CD4-positive, alpha-beta memory T cell (primary cell): ENCODE results near the gene TXLNG. TPM values are rescaled to one million over a fixed set of nuclear protein-coding genes. Genes with fewer than 3 reads are reported as not detected.
"Not testable (repeated sequence)": the region's sequence is repeated elsewhere in the genome, so short reads cannot be mapped to it uniquely, and the experiment has no call there.

Experiments
- CTCF ChIA-PET: fragments of 350-600 bp; sonication (Branson Sonifier 250); formaldehyde crosslinking; loops from one replicate; lab custom pipeline; 2021; ENCODE audit warnings: inconsistent platforms; ENCODE audit not compliant: partially characterized antibody; lab: Charles Lee
- POLR2A ChIA-PET: fragments of 350-600 bp; sonication (Branson Sonifier 250); formaldehyde crosslinking; loops from one replicate; lab custom pipeline; 2021; ENCODE audit not compliant: partially characterized antibody; lab: Charles Lee
- DNase-seq, 5 donors: peaks; one replicate each; pipeline versions ENCODE4 v3.0.0 to v3.0.0-alpha.2; 2020 to 2022; ENCODE audit warnings: mixed read lengths in 1 of 5
- H3K27ac ChIP-seq: one replicate; pipeline ENCODE4 v1.7.0; 2013; ENCODE audit warnings: low read depth, low read length
- H3K27me3 ChIP-seq: 2 replicates; pipeline ENCODE4 v1.7.0; 2013; ENCODE audit warnings: mild to moderate bottlenecking, low read length, moderate library complexity; ENCODE audit not compliant: insufficient read depth
- H3K36me3 ChIP-seq: 2 replicates; pipeline ENCODE4 v1.7.0; 2013; ENCODE audit warnings: mild to moderate bottlenecking, low read length, moderate library complexity; ENCODE audit not compliant: insufficient read depth
- H3K4me1 ChIP-seq: 2 replicates; pipeline ENCODE4 v1.7.0; 2013; ENCODE audit warnings: mild to moderate bottlenecking, low read length, moderate library complexity; ENCODE audit not compliant: insufficient read depth
- H3K4me3 ChIP-seq, 2 donors: one replicate each; pipeline ENCODE4 v1.7.0; 2013; ENCODE audit warnings: low read length in 2 of 2, mild to moderate bottlenecking in 1 of 2
- H3K9me3 ChIP-seq, 2 donors: one replicate each; pipeline ENCODE4 v1.7.0; 2013; ENCODE audit warnings: low read length in 2 of 2, control low read depth in 1 of 2; ENCODE audit not compliant: control insufficient read depth in 1 of 2
- H3K27ac Mint-ChIP-seq, 7 donors: one replicate each; pipeline ENCODE4 v1.8.0; 2020 to 2021; ENCODE audit warnings: mixed read lengths in 7 of 7, mild to moderate bottlenecking in 6 of 7, inconsistent platforms in 3 of 7, moderate library complexity in 3 of 7
- H3K27me3 Mint-ChIP-seq, 2 donors: one replicate each; pipeline ENCODE4 v1.8.0; 2020 to 2021; ENCODE audit warnings: mixed read lengths in 2 of 2
- H3K36me3 Mint-ChIP-seq, 2 donors: one replicate each; pipeline ENCODE4 v1.8.0; 2020 to 2021; ENCODE audit warnings: mixed read lengths in 2 of 2, inconsistent platforms in 1 of 2, mild to moderate bottlenecking in 1 of 2
- H3K4me1 Mint-ChIP-seq, 4 donors: one replicate each; pipeline ENCODE4 v1.8.0; 2020 to 2021; ENCODE audit warnings: mixed read lengths in 4 of 4, mild to moderate bottlenecking in 1 of 4
- H3K4me3 Mint-ChIP-seq, 8 donors: one replicate each; pipeline ENCODE4 v1.8.0; 2020 to 2021; ENCODE audit warnings: mixed read lengths in 8 of 8, mild to moderate bottlenecking in 7 of 8, moderate library complexity in 6 of 8, inconsistent platforms in 3 of 8
- H3K9me3 Mint-ChIP-seq, 8 donors: one replicate each; pipeline ENCODE4 v1.8.0; 2020 to 2021; ENCODE audit warnings: mixed read lengths in 8 of 8, mild to moderate bottlenecking in 5 of 8, inconsistent platforms in 3 of 8, moderate library complexity in 1 of 8
- intact Hi-C: fragments of 100-400 bp; cut with micrococcal nuclease; formaldehyde crosslinking; loops from one replicate; pipeline ENCODE4 v1.15.1; 2023
- polyA plus RNA-seq, 2 donors: library from polyadenylated mRNA; unstranded; fragments of 300-500 nt; fragmentation: Illumina TruSeq; gene quantifications; one replicate each; pipeline ENCODE4 v1.2.3, GENCODE V29; 2021
- total RNA-seq, 2 experiments: library from RNA; stranded (reverse); gene quantifications; one replicate each; pipeline ENCODE4 v1.2.3, GENCODE V29; 2021

The TXLNG gene
- total and polyA plus RNA-seq, 4 experiments from 2014 or later, result 9.4 to 20.2 (median 18.8) TPM

GRCh38 chrX:16856076-16856404, 69.8 kb downstream of the TXLNG start:
- H3K27ac ChIP-seq, H3K4me3 ChIP-seq, H3K27me3 Mint-ChIP-seq, H3K9me3 Mint-ChIP-seq, H3K4me3 Mint-ChIP-seq, intact Hi-C loops, H3K9me3 ChIP-seq, POLR2A ChIA-PET, H3K4me1 ChIP-seq, H3K27me3 ChIP-seq: not testable (repeated sequence)
- peaks cover 45 to 62% of the 10 kb centered on the region in 2 donors for H3K36me3 Mint-ChIP-seq
- DNase-seq, result peak in 1 of 5 donors; percentile 45
- peaks cover 12 to 22% (median 13%) of the 10 kb centered on the region in 4 donors for H3K4me1 Mint-ChIP-seq
- CTCF ChIA-PET, result interaction anchor here (0.9 kb wide), 1 partner anchor 27 kb away, joined by 3 read pairs; no protein-coding TSS in a partner anchor
- peak overlapping the region in 1 of 7 donors; percentile 3 for H3K27ac Mint-ChIP-seq
- H3K36me3 ChIP-seq, result peaks cover 16% of the 10 kb centered on the region

GRCh38 chrX:16856744-16857143, 70.5 kb downstream of the TXLNG start:
- intact Hi-C loops, result no loop called here
- H3K27me3 ChIP-seq, result no peaks in the 10 kb centered on the region
- H3K4me3 ChIP-seq, result no peak overlapping the region
- H3K27ac Mint-ChIP-seq, result peak overlapping the region in 1 of 7 donors; percentile 3
- ChIA-PET POLR2A (no interaction called here), CTCF (interaction anchor here (0.9 kb wide), 1 partner anchor 26 kb away, joined by 3 read pairs; no protein-coding TSS in a partner anchor)
- no peak overlapping the region for H3K4me3 Mint-ChIP-seq
- H3K4me1 Mint-ChIP-seq, result peaks cover 12 to 22% (median 13%) of the 10 kb centered on the region in 4 donors
- H3K36me3 Mint-ChIP-seq, result peaks cover 45 to 59% of the 10 kb centered on the region in 2 donors
- no peaks in the 10 kb centered on the region for H3K9me3 ChIP-seq
- DNase-seq, result no peak
- no peak overlapping the region for H3K27ac ChIP-seq
- no peaks in the 10 kb centered on the region for H3K4me1 ChIP-seq
- H3K27me3 Mint-ChIP-seq, result no peaks in the 10 kb centered on the region
- no peaks in the 10 kb centered on the region for H3K9me3 Mint-ChIP-seq
- H3K36me3 ChIP-seq, result peaks cover 21% of the 10 kb centered on the region

DNA sequence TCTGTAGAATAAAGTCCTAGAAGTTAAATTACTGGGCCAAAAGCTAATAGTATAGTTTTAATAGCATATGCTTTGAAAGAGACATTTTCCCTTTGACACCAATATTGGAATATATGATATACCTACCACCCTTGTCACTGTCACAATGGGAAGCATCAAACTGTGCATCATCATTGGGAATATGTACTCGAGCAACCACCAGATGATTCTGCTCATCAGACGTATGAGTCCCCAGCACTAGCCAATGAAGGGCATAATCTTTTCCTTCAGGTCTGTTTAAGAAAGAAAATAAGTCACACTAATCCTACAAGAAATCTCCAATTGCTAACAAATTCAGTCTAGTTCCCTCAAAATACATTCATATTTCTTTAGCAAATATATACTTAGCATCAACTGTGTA, 76.6 kb downstream of the TXLNG start:
- Mint-ChIP-seq H3K27me3 (no peaks in the 10 kb centered on the region), H3K9me3 (no peaks in the 10 kb centered on the region), H3K4me3 (no peak overlapping the region), H3K4me1 (peaks cover 21 to 38% (median 30%) of the 10 kb centered on the region in 4 donors), H3K36me3 (peaks cover 21 to 34% of the 10 kb centered on the region in 2 donors), H3K27ac (no peak overlapping the region)
- DNase-seq, result no peak
- ChIA-PET CTCF (no interaction called here), POLR2A (no interaction called here)
- H3K36me3 ChIP-seq, result peaks cover 11% of the 10 kb centered on the region
- intact Hi-C loops, result no loop called here
- no peaks in the 10 kb centered on the region for H3K27me3 ChIP-seq
- H3K9me3 ChIP-seq, result no peaks in the 10 kb centered on the region
- peaks cover 18% of the 10 kb centered on the region for H3K4me1 ChIP-seq
- H3K4me3 ChIP-seq, result no peak overlapping the region
- H3K27ac ChIP-seq, result no peak overlapping the region

- H3K4me1 ChIP-seq, result peaks cover 41% of the 10 kb centered on the region
- Mint-ChIP-seq H3K27me3 (no peaks in the 10 kb centered on the region), H3K9me3 (no peaks in the 10 kb centered on the region), H3K4me3 (peak overlapping the region in 6 of 8 donors; percentile 10 to 94 (median 72)), H3K4me1 (peaks cover 29 to 51% (median 35%) of the 10 kb centered on the region in 4 donors), H3K36me3 (peaks cover 3 to 22% of the 10 kb centered on the region in 2 donors), H3K27ac (peak overlapping the region in 2 of 7 donors; percentile 57 to 91)
- ChIA-PET POLR2A (interaction anchor here (4.4 kb wide), 1 partner anchor 15 kb away, joined by 44 read pairs; no protein-coding TSS in a partner anchor), CTCF (interaction anchor here (3.0 kb wide), 1 partner anchor 15 kb away, joined by 13 read pairs; no protein-coding TSS in a partner anchor)
- no peak for DNase-seq
- no peak overlapping the region for H3K27ac ChIP-seq
- H3K4me3 ChIP-seq, result no peak overlapping the region
- H3K36me3 ChIP-seq, result no peaks in the 10 kb centered on the region
- H3K9me3 ChIP-seq, result no peaks in the 10 kb centered on the region
- intact Hi-C loops, result no loop called here
- H3K27me3 ChIP-seq, result no peaks in the 10 kb centered on the region
These were observed 81.7 kb downstream of the TXLNG start for GRCh38 chrX:16867947-16868346.

- intact Hi-C loops, result no loop called here
- ChIA-PET POLR2A (interaction anchor here (4.4 kb wide), 1 partner anchor 14 kb away, joined by 44 read pairs; no protein-coding TSS in a partner anchor), CTCF (interaction anchor here (3.0 kb wide), 1 partner anchor 14 kb away, joined by 13 read pairs; no protein-coding TSS in a partner anchor)
- H3K9me3 Mint-ChIP-seq, result no peaks in the 10 kb centered on the region
- peaks cover 27 to 45% (median 33%) of the 10 kb centered on the region in 4 donors for H3K4me1 Mint-ChIP-seq
- peaks cover 41% of the 10 kb centered on the region for H3K4me1 ChIP-seq
- peak overlapping the region; percentile 51 to 65 for H3K4me3 ChIP-seq
- H3K27me3 Mint-ChIP-seq, result no peaks in the 10 kb centered on the region
- H3K27ac ChIP-seq, result peak overlapping the region; percentile 67
- peak overlapping the region; percentile 78 to 96 (median 91) for H3K27ac Mint-ChIP-seq
- H3K36me3 ChIP-seq, result no peaks in the 10 kb centered on the region
- peaks cover 0 to 18% of the 10 kb centered on the region in 2 donors for H3K36me3 Mint-ChIP-seq
- H3K9me3 ChIP-seq, result no peaks in the 10 kb centered on the region
- peak overlapping the region; percentile 87 to 94 (median 90) for H3K4me3 Mint-ChIP-seq
- DNase-seq, result no peak
- H3K27me3 ChIP-seq, result no peaks in the 10 kb centered on the region
These were observed 82.7 kb downstream of the TXLNG start for GRCh38 chrX:16868920-16869319.

DNA sequence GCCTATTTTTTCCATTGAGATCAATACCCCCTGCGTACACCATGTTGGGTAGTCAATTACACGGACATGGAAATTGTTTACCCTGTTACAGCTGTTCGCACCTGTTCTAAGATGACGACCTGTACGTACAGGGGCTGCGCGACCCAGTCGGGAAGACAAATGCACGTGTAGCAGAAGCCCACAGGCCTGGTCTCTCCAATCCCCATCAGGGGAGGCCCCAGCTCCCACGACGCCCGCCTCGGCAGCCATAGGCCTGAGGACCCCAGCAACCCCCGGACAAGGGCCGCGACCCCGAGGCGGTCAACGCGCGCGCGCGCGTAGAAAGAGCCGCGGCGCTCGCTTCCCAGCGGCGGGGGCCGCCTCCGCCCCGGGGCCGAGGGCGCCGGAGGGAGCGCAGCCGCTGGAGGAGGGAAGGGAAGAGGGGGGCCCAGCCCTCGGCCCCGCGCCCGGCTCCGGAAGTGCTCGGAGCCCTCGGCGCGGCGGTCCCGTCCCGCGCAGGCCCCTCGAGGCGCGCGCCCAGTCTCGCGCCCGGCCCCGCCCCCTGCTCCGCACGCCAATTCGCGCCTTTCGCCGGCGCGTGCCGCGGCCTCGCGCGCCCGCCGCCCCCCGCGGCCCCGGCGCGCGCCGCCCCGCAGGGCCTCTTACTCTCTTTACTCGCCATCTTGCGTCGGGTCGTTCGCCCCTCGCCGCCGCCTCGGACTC, 83.3 kb downstream of the TXLNG start:
- peak overlapping the region; percentile 77 for H3K27ac ChIP-seq
- peaks cover 25 to 45% (median 32%) of the 10 kb centered on the region in 4 donors for H3K4me1 Mint-ChIP-seq
- intact Hi-C loops, result loop anchor here (1.0 to 5.0 kb wide), 4 partner anchors 78 to 1195 kb away; partner anchors contain the start of genes REPS2, SYAP1 and TXLNG
- CTCF ChIA-PET, result no interaction called here
- H3K4me3 Mint-ChIP-seq, result peak overlapping the region; percentile 94 to 98 (median 96)
- H3K27ac Mint-ChIP-seq, result peak overlapping the region; percentile 91 to 99 (median 98)
- H3K4me1 ChIP-seq, result peaks cover 41% of the 10 kb centered on the region
- H3K27me3 Mint-ChIP-seq, result no peaks in the 10 kb centered on the region
- no peaks in the 10 kb centered on the region for H3K9me3 ChIP-seq
- DNase-seq, result peak in 3 of 5 donors; percentile 30 to 54 (median 31)
- no peaks in the 10 kb centered on the region for H3K36me3 ChIP-seq
- peak overlapping the region; percentile 54 to 65 for H3K4me3 ChIP-seq
- H3K27me3 ChIP-seq, result no peaks in the 10 kb centered on the region
- POLR2A ChIA-PET, result interaction anchor here (1.0 to 4.4 kb wide), 2 partner anchors 13 to 150 kb away, joined by 3 to 44 read pairs; partner anchors contain the start of gene SYAP1
- H3K36me3 Mint-ChIP-seq, result peaks cover 0 to 18% of the 10 kb centered on the region in 2 donors
- H3K9me3 Mint-ChIP-seq, result no peaks in the 10 kb centered on the region
